Measurements from ENCODE around the gene CHPF.

CHPF gene

DNA sequence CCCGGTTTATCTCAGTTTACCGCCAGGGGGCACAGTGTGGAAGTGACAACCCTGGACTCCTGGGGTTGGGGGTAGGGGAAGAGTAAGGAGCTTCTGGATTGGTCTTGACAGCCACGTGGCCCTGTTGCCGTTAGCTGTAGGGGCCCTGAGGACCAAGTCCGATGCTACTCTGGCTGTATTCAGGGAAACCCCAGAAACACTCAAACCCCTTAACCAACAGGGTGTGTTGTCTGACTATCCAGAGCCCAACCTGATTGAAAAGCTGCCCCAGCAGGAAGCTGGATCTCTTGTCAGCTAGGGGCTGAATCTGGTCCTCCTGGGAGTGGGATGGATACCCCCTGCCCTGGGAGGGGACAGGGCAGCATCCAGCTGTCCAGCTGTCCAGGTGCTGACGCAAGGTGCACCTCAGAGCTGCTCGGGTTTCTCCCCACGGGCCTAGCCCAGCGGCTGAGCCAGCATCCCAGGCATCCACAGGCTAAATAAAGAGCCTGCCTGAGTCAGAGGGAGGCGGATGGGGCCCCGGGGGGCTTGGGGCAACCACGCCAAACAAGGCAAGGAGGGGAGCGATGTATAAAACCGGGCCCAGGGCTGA, 48.0 kb downstream of the CHPF start:
- DNase-seq, result no peak

DNA sequence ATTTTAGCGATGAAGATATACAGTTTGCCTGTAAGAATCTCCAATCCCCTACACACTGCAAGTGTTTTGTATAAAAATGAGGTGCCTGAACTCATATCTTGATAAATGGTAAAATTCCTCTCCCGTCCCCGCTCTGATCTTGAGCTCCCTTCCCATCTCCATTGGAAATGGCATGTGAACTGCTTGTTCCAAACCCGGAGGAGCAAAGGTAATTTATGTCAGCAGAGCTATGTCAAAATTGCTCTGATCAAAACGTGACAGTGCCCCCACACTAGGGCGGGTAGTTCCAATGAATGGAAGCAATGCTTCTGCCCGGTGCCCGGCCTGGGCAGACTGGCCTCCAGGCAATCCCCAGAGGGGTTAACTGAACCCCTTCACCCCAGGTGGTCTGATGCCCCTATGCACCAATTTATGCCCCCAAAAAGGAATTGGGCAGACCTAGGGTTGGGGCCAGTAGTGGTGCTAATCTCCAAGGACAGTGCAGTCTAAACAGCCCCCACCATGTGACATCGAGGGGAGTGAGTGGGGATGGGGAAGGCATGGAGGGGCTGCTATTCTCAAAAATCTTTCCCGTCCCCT, 48.6 kb downstream of the CHPF start:
- DNase-seq, result no peak

DNA sequence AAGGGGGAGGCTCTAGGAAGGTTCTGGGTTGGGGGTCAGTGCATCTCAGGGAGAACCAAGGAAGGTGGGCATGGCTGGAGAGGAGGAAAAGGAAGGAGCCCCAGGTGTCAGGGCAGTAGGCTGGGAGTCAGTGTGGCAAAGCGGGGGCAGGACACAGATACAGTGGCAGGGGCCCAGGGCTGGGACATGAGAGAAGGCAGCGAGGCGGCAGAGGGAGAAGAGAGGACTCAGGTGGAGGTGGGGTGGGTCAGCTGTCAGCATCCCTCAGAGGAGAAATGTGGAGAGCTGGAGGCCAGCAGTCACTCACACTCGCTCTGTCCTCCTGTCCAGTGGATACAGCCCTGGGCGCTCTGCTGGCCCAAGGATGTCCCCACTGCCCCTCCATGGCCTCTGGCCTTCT, 50.5 kb downstream of the CHPF start:
- DNase-seq, result no peak

DNA sequence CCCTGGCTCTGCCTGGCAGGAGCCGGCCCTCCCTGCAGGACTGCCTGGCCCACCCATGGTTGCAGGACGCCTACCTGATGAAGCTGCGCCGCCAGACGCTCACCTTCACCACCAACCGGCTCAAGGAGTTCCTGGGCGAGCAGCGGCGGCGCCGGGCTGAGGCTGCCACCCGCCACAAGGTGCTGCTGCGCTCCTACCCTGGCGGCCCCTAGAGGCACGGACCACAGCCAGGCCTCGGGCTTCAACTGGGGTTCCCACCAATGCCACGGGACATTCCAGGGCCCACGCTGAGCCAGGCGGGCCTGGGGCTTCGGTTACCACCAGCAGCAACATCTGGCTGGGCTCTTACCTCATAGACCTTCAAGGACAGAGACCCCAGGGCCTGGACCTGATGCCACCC, 51.0 kb downstream of the CHPF start:
- DNase-seq, result no peak

DNA sequence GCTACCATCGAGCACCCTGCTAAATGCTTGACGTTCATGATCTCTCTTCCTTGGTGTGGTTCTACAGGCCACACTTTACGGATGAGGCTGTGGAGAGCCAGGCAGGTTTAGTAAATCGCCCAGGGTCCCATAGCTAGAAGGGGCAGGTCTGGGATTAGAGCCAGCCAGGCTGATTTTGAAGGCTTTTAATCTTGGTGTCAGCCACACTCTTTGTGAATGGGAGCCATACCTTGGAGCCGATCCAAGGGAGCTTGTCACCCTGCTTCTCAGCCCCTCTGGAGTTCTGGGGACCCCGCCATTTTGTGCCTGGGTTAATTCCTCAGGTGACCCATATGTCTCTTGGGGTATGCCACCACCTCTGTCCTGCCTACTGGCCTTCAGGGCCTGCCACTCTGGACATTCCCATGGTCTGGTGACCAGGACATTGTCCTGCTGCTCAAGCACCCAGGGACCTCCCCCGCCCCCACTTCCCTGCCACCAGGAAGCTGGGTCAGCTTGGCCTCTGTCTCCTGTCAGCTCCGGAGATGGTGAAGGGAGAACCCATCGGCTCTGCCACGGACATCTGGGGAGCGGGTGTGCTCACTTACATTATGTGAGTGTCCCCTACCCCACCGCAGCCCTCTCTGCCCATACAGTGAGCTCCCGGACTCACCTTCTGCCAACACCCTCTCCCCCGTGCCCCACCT, 52.2 kb downstream of the CHPF start:
- no peak for DNase-seq

DNA sequence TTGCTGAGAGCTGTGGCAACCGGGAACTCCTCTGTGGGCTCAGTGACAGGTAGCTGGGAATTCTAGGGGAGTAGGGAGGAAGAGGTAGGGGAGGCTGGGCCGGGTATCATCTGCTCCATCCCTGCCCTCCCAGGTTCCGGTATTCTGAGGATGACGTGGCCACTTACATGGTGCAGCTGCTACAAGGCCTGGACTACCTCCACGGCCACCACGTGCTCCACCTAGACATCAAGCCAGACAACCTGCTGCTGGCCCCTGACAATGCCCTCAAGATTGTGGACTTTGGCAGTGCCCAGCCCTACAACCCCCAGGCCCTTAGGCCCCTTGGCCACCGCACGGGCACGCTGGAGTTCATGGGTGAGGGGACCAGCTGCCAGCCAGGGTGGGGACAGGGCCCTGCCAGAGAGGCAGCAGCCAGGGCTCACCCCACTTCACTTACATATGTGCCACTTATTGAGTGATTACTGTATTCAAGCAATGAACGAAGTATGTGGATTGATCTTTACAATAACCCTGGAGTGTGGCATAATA, 52.9 kb downstream of the CHPF start:
- no peak for DNase-seq

DNA sequence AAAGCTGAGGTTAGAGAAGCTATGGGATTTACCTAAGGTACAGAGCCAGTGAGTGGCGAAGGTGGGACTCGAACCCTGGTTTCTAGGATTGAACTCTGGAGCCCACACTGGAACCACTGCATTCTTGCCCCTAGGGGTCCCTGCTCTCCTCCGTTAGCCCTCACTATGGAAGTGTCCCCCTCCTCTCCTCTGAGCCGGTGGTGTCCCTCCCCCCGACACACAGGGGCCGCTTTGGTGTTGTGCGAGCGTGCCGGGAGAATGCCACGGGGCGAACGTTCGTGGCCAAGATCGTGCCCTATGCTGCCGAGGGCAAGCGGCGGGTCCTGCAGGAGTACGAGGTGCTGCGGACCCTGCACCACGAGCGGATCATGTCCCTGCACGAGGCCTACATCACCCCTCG, 53.4 kb downstream of the CHPF start:
- DNase-seq, result no peak

DNA sequence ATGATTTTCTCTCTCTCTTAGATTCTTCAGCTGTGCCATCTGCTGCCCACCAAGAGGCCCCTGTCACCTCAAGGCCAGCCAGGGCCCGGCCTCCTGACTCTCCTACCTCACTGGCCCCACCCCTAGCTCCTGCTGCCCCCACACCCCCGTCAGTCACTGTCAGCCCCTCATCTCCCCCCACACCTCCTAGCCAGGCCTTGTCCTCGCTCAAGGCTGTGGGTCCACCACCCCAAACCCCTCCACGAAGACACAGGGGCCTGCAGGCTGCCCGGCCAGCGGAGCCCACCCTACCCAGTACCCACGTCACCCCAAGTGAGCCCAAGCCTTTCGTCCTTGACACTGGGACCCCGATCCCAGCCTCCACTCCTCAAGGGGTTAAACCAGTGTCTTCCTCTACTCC, 54.3 kb downstream of the CHPF start:
- DNase-seq, result no peak
